HEK293 (cell line): ENCODE data around the gene CBLL1.

Experiments
- BCL11A ChIP-seq: fragments of 450-650 bp; formaldehyde crosslinking; IDR thresholded peaks from 2 replicates; pipeline ENCODE4 v1.5.1; 2016; ENCODE audit warnings: low read depth, missing biosample characterization, missing genetic modification characterization
- BCL11B ChIP-seq: fragments of 450-650 bp; formaldehyde crosslinking; IDR thresholded peaks from 2 replicates; pipeline ENCODE4 v1.5.1; 2016; ENCODE audit warnings: low read depth, missing biosample characterization, missing genetic modification characterization
- ELK4 ChIP-seq: IDR thresholded peaks from 2 replicates; pipeline ENCODE4 v1.6.1; 2011; ENCODE audit warnings: mild to moderate bottlenecking, low read depth, low read length, borderline replicate concordance
- GLI2 ChIP-seq: fragments of 450-650 bp; formaldehyde crosslinking; IDR thresholded peaks from 2 replicates; pipeline ENCODE4; 2017; ENCODE audit warnings: missing biosample characterization, missing genetic modification characterization, low read depth, borderline replicate concordance
- GLIS1 ChIP-seq: fragments of 450-650 bp; formaldehyde crosslinking; IDR thresholded peaks from 2 replicates; pipeline ENCODE4 v1.5.1; 2016; ENCODE audit warnings: missing biosample characterization, missing genetic modification characterization
- KLF10 ChIP-seq: fragments of 450-650 bp; IDR thresholded peaks from 2 replicates; pipeline ENCODE4 v1.5.1; 2018; ENCODE audit warnings: missing biosample characterization, mild to moderate bottlenecking, missing genetic modification characterization
- KLF17 ChIP-seq: fragments of 450-650 bp; formaldehyde crosslinking; IDR thresholded peaks from 2 replicates; pipeline ENCODE4 v1.5.1; 2016; ENCODE audit warnings: missing biosample characterization, missing genetic modification characterization
- KLF7 ChIP-seq: fragments of 450-650 bp; formaldehyde crosslinking; IDR thresholded peaks from 2 replicates; pipeline ENCODE4 v1.5.1; 2016; ENCODE audit warnings: missing biosample characterization, missing genetic modification characterization, borderline replicate concordance
- MEIS1 ChIP-seq: sonication (generic); formaldehyde crosslinking; IDR thresholded peaks from 2 replicates; pipeline ENCODE4 v1.8.1; 2022; ENCODE audit warnings: missing genetic modification reagents, mild to moderate bottlenecking, borderline replicate concordance
- PRDM4 ChIP-seq: fragments of 450-650 bp; formaldehyde crosslinking; IDR thresholded peaks from 2 replicates; pipeline ENCODE4 v1.5.1; 2017; ENCODE audit warnings: missing biosample characterization, missing genetic modification characterization
- RBAK ChIP-seq: fragments of 450-650 bp; formaldehyde crosslinking; IDR thresholded peaks from 2 replicates; pipeline ENCODE4 v1.5.1; 2016; ENCODE audit warnings: missing biosample characterization, missing genetic modification characterization
- SCRT2 ChIP-seq: fragments of 450-650 bp; formaldehyde crosslinking; IDR thresholded peaks from 2 replicates; pipeline ENCODE4 v1.5.1; 2016; ENCODE audit warnings: missing biosample characterization, missing genetic modification characterization
- SP7 ChIP-seq: fragments of 450-650 bp; formaldehyde crosslinking; IDR thresholded peaks from 2 replicates; pipeline ENCODE4 v1.5.1; 2016; ENCODE audit warnings: missing biosample characterization, missing genetic modification characterization
- YY1 ChIP-seq: fragments of 450-650 bp; formaldehyde crosslinking; IDR thresholded peaks from 2 replicates; pipeline ENCODE4 v1.5.1; 2018; ENCODE audit warnings: missing biosample characterization, missing genetic modification characterization
- ZBTB20 ChIP-seq: fragments of 450-650 bp; formaldehyde crosslinking; IDR thresholded peaks from 2 replicates; pipeline ENCODE4 v1.5.1; 2016; ENCODE audit warnings: missing biosample characterization, missing genetic modification characterization
- ZBTB26 ChIP-seq: fragments of 450-650 bp; formaldehyde crosslinking; optimal IDR thresholded peaks from 2 replicates; pipeline ENCODE3; 2016; ENCODE audit warnings: missing biosample characterization, mild to moderate bottlenecking, missing genetic modification characterization
- ZBTB44 ChIP-seq: fragments of 450-650 bp; IDR thresholded peaks from 2 replicates; pipeline ENCODE4 v1.5.1; 2018; ENCODE audit warnings: missing biosample characterization, mild to moderate bottlenecking, missing genetic modification characterization
- ZEB2 ChIP-seq: fragments of 450-650 bp; formaldehyde crosslinking; IDR thresholded peaks from 2 replicates; pipeline ENCODE4 v1.5.1; 2016; ENCODE audit warnings: missing biosample characterization, missing genetic modification characterization
- ZNF140 ChIP-seq: fragments of 450-650 bp; formaldehyde crosslinking; IDR thresholded peaks from 2 replicates; pipeline ENCODE4 v1.5.1; 2016; ENCODE audit warnings: missing biosample characterization, missing genetic modification characterization
- ZNF155 ChIP-seq: fragments of 450-650 bp; formaldehyde crosslinking; IDR thresholded peaks from 2 replicates; pipeline ENCODE4 v1.5.1; 2016; ENCODE audit warnings: missing biosample characterization, missing genetic modification characterization
- ZNF324 ChIP-seq: fragments of 450-650 bp; formaldehyde crosslinking; IDR thresholded peaks from 2 replicates; pipeline ENCODE4 v1.5.1; 2016; ENCODE audit warnings: missing biosample characterization, missing genetic modification characterization
- ZNF341 ChIP-seq: fragments of 450-650 bp; formaldehyde crosslinking; IDR thresholded peaks from 2 replicates; pipeline ENCODE4; 2016; ENCODE audit warnings: low read depth, missing biosample characterization, missing genetic modification characterization
- ZNF366 ChIP-seq: fragments of 450-650 bp; formaldehyde crosslinking; conservative IDR thresholded peaks from 2 replicates; pipeline ENCODE4 v1.5.1; 2016; ENCODE audit warnings: missing biosample characterization, missing genetic modification characterization
- ZNF416 ChIP-seq: fragments of 450-650 bp; formaldehyde crosslinking; IDR thresholded peaks from 2 replicates; pipeline ENCODE4 v1.5.1; 2016; ENCODE audit warnings: missing biosample characterization, missing genetic modification characterization
- ZNF561 ChIP-seq: fragments of 450-650 bp; IDR thresholded peaks from 2 replicates; pipeline ENCODE4 v1.5.1; 2018; ENCODE audit warnings: missing biosample characterization, missing genetic modification characterization, borderline replicate concordance
- ZNF777 ChIP-seq: fragments of 450-650 bp; formaldehyde crosslinking; IDR thresholded peaks from 2 replicates; pipeline ENCODE4 v1.5.1; 2017; ENCODE audit warnings: missing biosample characterization, missing genetic modification characterization, borderline replicate concordance
- ZSCAN16 ChIP-seq: fragments of 450-650 bp; formaldehyde crosslinking; IDR thresholded peaks from 2 replicates; pipeline ENCODE4 v1.5.1; 2016; ENCODE audit warnings: missing biosample characterization, missing genetic modification characterization
- ZSCAN30 ChIP-seq: fragments of 450-650 bp; IDR thresholded peaks from 2 replicates; pipeline ENCODE4 v1.5.1; 2018; ENCODE audit warnings: missing biosample characterization, mild to moderate bottlenecking, missing genetic modification characterization, moderate library complexity
- TF ChIP-seq, protein P1 (sequence below): fragments of 450-650 bp; formaldehyde crosslinking; IDR thresholded peaks from 2 replicates; pipeline ENCODE4 v1.5.1; 2016; ENCODE audit warnings: missing biosample characterization, missing genetic modification characterization

Gene CBLL1

DNA sequence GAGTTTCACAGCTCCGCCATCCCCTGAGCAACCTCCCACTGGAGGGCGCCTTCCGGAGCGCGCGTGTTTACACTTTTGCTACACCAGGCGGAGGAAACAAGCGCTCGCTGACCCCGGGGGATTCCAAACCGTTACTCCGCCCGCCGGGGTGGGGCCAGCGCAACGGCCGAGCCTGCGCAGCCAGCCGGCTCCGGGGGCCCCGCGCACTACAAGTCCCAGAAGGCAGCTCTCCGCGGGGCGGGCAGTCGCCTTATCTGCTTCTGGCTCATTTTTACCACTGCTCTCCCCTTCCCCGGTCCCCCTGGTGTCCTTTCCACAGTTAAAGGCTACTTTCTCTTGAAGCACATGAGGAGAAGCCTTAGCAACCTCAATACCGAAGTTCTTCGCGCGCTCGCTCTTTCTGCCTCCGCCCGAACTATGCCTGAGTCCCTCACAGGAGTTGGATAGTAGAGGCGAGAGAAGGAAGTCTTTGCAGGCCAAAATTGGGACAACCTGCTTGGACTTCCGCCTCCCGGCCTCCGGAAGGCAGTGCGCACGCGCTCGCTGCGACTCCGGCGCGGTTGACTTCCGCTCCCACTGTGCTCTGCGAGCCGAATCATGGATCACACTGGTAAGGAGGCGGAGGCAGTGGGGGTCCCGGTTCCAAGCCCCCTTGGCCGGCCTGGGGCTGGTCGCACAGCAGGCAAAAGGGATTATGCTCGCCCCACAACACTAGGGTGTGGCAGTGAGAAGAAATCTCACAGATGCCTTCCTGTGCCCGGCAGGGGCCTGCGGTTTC is at the start of gene CBLL1 (continued):
- no peak for TF ChIP-seq ZNF155 (tag by site-specific recombination)
- 0 out of 2 replicates have a peak, but pooled peaks have one; percentile 10 for TF ChIP-seq BCL11A (tag by site-specific recombination)
- peak; percentile 67 for TF ChIP-seq SP7 (tag by site-specific recombination)
- TF ChIP-seq RBAK = no peak
- TF ChIP-seq ZSCAN16 (tag by site-specific recombination) = peak; percentile 45; the same call in 1 of the 2 replicates
- TF ChIP-seq ZBTB20 (tag by site-specific recombination) = peak; percentile 68; the same call in 1 of the 2 replicates
- no peak for TF ChIP-seq MEIS1 (CRISPR knock-in tag)
- TF ChIP-seq KLF10 (tag by site-specific recombination) = peak; percentile 45
- TF ChIP-seq SCRT2 (tag by site-specific recombination) = peak; percentile 42; the same call in 1 of the 2 replicates
- TF ChIP-seq, protein P1, sequence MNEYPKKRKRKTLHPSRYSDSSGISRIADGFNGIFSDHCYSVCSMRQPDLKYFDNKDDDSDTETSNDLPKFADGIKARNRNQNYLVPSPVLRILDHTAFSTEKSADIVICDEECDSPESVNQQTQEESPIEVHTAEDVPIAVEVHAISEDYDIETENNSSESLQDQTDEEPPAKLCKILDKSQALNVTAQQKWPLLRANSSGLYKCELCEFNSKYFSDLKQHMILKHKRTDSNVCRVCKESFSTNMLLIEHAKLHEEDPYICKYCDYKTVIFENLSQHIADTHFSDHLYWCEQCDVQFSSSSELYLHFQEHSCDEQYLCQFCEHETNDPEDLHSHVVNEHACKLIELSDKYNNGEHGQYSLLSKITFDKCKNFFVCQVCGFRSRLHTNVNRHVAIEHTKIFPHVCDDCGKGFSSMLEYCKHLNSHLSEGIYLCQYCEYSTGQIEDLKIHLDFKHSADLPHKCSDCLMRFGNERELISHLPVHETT (tag by site-specific recombination) = peak; percentile 35; the same call in 1 of the 2 replicates
- TF ChIP-seq ZNF341 (tag by site-specific recombination) = peak; percentile 79
- peak; percentile 68 for TF ChIP-seq ZSCAN30 (tag by site-specific recombination)
- peak; percentile 65; the same call in 1 of the 2 replicates for TF ChIP-seq KLF17
- peak; percentile 69; the same call in 1 of the 2 replicates for TF ChIP-seq ZNF366 (tag by site-specific recombination)
- peak; percentile 74 for TF ChIP-seq GLIS1 (tag by site-specific recombination)
- peak; percentile 65; the same call in 1 of the 2 replicates for TF ChIP-seq ZNF324 (tag by site-specific recombination)
- no peak for TF ChIP-seq ZNF140
- peak; percentile 58; the same call in 1 of the 2 replicates for TF ChIP-seq ELK4
- no peak for TF ChIP-seq ZNF777 (tag by site-specific recombination)
- peak; percentile 67; the same call in 1 of the 2 replicates for TF ChIP-seq KLF7 (tag by site-specific recombination)
- 0 out of 2 replicates have a peak, but pooled peaks have one; percentile 35 for TF ChIP-seq YY1 (tag by site-specific recombination)
- TF ChIP-seq GLI2 (tag by site-specific recombination) = no peak
- TF ChIP-seq ZBTB44 (tag by site-specific recombination) = 0 out of 2 replicates have a peak, but pooled peaks have one; percentile 50
- TF ChIP-seq ZNF561 (tag by site-specific recombination) = peak; percentile 96
- TF ChIP-seq ZNF416 = no peak
- peak; percentile 84 for TF ChIP-seq ZEB2 (tag by site-specific recombination)
- TF ChIP-seq PRDM4 = no peak
- TF ChIP-seq ZBTB26 = peak; percentile 64
- peak; percentile 79; the same call in 1 of the 2 replicates for TF ChIP-seq BCL11B
